ENCODE measurements around the gene STARD3. TPM values are rescaled to one million over a fixed set of nuclear protein-coding genes. Genes with fewer than 3 reads are reported as not detected.
"Not testable (repeated sequence)": the region's sequence is repeated elsewhere in the genome, so short reads cannot be mapped to it uniquely, and the experiment has no call there.

The STARD3 gene
- 52.3 and 69.5 TPM in 2 replicates for total RNA-seq (2014; rRNA removed; shearing (Covaris generic); ENCODE audit: low replicate concordance)

- in situ Hi-C loops (cut with HindIII; ENCODE audit: low pct_unique_long_range_greater_than_20kb, low sequenced_read_pairs): no loop called here
- peak; percentile 79 for DNase-seq (ENCODE audit: low read depth)
Measured at GRCh38 chr17:39636927-39637736, at the start of gene STARD3. TSS of gene STARD3 (plus strand) at chr17:39637144. CDS start at chr17:39653532, 16,388 bp downstream.

- in situ Hi-C loops (cut with HindIII; ENCODE audit: low pct_unique_long_range_greater_than_20kb, low sequenced_read_pairs); DNase-seq (ENCODE audit: low read depth): not testable (repeated sequence)
Measured at GRCh38 chr17:39590180-39590579, 46.8 kb upstream of the STARD3 start.

GRCh38 chr17:39591958-39592954 is 44.7 kb upstream of the STARD3 start:
- peak; percentile 71 for DNase-seq (ENCODE audit: low read depth)
- in situ Hi-C loops (cut with HindIII; ENCODE audit: low pct_unique_long_range_greater_than_20kb, low sequenced_read_pairs): no loop called here

GRCh38 chr17:39593371-39593770 is 43.6 kb upstream of the STARD3 start:
- in situ Hi-C loops (cut with HindIII; ENCODE audit: low pct_unique_long_range_greater_than_20kb, low sequenced_read_pairs): no loop called here
- DNase-seq (ENCODE audit: low read depth): no peak

- in situ Hi-C loops (cut with HindIII; ENCODE audit: low pct_unique_long_range_greater_than_20kb, low sequenced_read_pairs): no loop called here
Measured at GRCh38 chr17:39595294-39595693, 41.6 kb upstream of the STARD3 start.

GRCh38 chr17:39595928-39596510 is 40.9 kb upstream of the STARD3 start:
- in situ Hi-C loops (cut with HindIII; ENCODE audit: low pct_unique_long_range_greater_than_20kb, low sequenced_read_pairs): no loop called here

More at GRCh38 chr17:39595294-39595693, 41.6 kb upstream of the STARD3 start:
- no peak for DNase-seq (ENCODE audit: low read depth)

GRCh38 chr17:39596543-39597267 is 40.2 kb upstream of the STARD3 start:
- no peak for DNase-seq (ENCODE audit: low read depth)
- in situ Hi-C loops (cut with HindIII; ENCODE audit: low pct_unique_long_range_greater_than_20kb, low sequenced_read_pairs): no loop called here

More at GRCh38 chr17:39595928-39596510, 40.9 kb upstream of the STARD3 start:
- no peak for DNase-seq (ENCODE audit: low read depth)

- no peak for DNase-seq (ENCODE audit: low read depth)
- in situ Hi-C loops (cut with HindIII; ENCODE audit: low pct_unique_long_range_greater_than_20kb, low sequenced_read_pairs): no loop called here
Measured at GRCh38 chr17:39597372-39598046, 39.4 kb upstream of the STARD3 start.

- DNase-seq (ENCODE audit: low read depth): no peak
- in situ Hi-C loops (cut with HindIII; ENCODE audit: low pct_unique_long_range_greater_than_20kb, low sequenced_read_pairs): no loop called here
Measured at GRCh38 chr17:39598047-39598481, 38.9 kb upstream of the STARD3 start.

GRCh38 chr17:39598630-39599003 is 38.3 kb upstream of the STARD3 start:
- in situ Hi-C loops (cut with HindIII; ENCODE audit: low pct_unique_long_range_greater_than_20kb, low sequenced_read_pairs): no loop called here
- no peak for DNase-seq (ENCODE audit: low read depth)

GRCh38 chr17:39599004-39599664 is 37.8 kb upstream of the STARD3 start:
- no peak for DNase-seq (ENCODE audit: low read depth)
- in situ Hi-C loops (cut with HindIII; ENCODE audit: low pct_unique_long_range_greater_than_20kb, low sequenced_read_pairs): no loop called here

- in situ Hi-C loops (cut with HindIII; ENCODE audit: low pct_unique_long_range_greater_than_20kb, low sequenced_read_pairs): no loop called here
- DNase-seq (ENCODE audit: low read depth): no peak
Measured at GRCh38 chr17:39599665-39600231, 37.2 kb upstream of the STARD3 start.

GRCh38 chr17:39600288-39600996 is 36.5 kb upstream of the STARD3 start:
- in situ Hi-C loops (cut with HindIII; ENCODE audit: low pct_unique_long_range_greater_than_20kb, low sequenced_read_pairs): no loop called here
- no peak for DNase-seq (ENCODE audit: low read depth)

GRCh38 chr17:39600997-39601597 is 35.8 kb upstream of the STARD3 start:
- in situ Hi-C loops (cut with HindIII; ENCODE audit: low pct_unique_long_range_greater_than_20kb, low sequenced_read_pairs): no loop called here
- DNase-seq (ENCODE audit: low read depth): no peak

- in situ Hi-C loops (cut with HindIII; ENCODE audit: low pct_unique_long_range_greater_than_20kb, low sequenced_read_pairs): no loop called here
- DNase-seq (ENCODE audit: low read depth): no peak
Measured at GRCh38 chr17:39601758-39602532, 35.0 kb upstream of the STARD3 start.
